Osteocyte (in vitro differentiated cells): ENCODE results near the gene SH3RF1. TPM values are rescaled to one million over a fixed set of nuclear protein-coding genes. Genes with fewer than 3 reads are reported as not detected.

Experiments used
- DNase-seq: peaks from one replicate; pipeline ENCODE4 v3.0.0; 2021; ENCODE audit warnings: mixed read lengths; ENCODE audit not compliant: unreplicated experiment; ENCODE audit errors: extremely low spot score
- H3K27ac Mint-ChIP-seq: one replicate; pipeline ENCODE4 v1.8.0; 2021; ENCODE audit warnings: mild to moderate bottlenecking, mixed read lengths; ENCODE audit not compliant: unreplicated experiment
- H3K27me3 Mint-ChIP-seq: one replicate; pipeline ENCODE4 v1.8.0; 2021; ENCODE audit warnings: mixed read lengths; ENCODE audit not compliant: unreplicated experiment
- H3K36me3 Mint-ChIP-seq: one replicate; pipeline ENCODE4 v1.8.0; 2021; ENCODE audit warnings: mixed read lengths; ENCODE audit not compliant: unreplicated experiment
- H3K4me1 Mint-ChIP-seq: one replicate; pipeline ENCODE4 v1.8.0; 2021; ENCODE audit warnings: mixed read lengths; ENCODE audit not compliant: unreplicated experiment
- H3K4me3 Mint-ChIP-seq: one replicate; pipeline ENCODE4 v1.8.0; 2021; ENCODE audit warnings: mild to moderate bottlenecking, moderate library complexity, mixed read lengths; ENCODE audit not compliant: unreplicated experiment
- H3K9me3 Mint-ChIP-seq: one replicate; pipeline ENCODE4 v1.8.0; 2021; ENCODE audit warnings: mixed read lengths; ENCODE audit not compliant: unreplicated experiment
- CTCF ChIP-seq: fragments of 200-600 bp; sonication (generic); IDR thresholded peaks from 2 replicates; pipeline ENCODE4 v1.5.0; 2021; ENCODE audit warnings: antibody characterized with exemption, mild to moderate bottlenecking, moderate library complexity
- total RNA-seq: library from RNA; stranded (reverse); gene quantifications from 2 replicates; pipeline ENCODE4 v1.2.1, GENCODE V29; 2021

SH3RF1 gene
- total RNA-seq, 1 donor from 2014 or later: 31.8 TPM

DNA sequence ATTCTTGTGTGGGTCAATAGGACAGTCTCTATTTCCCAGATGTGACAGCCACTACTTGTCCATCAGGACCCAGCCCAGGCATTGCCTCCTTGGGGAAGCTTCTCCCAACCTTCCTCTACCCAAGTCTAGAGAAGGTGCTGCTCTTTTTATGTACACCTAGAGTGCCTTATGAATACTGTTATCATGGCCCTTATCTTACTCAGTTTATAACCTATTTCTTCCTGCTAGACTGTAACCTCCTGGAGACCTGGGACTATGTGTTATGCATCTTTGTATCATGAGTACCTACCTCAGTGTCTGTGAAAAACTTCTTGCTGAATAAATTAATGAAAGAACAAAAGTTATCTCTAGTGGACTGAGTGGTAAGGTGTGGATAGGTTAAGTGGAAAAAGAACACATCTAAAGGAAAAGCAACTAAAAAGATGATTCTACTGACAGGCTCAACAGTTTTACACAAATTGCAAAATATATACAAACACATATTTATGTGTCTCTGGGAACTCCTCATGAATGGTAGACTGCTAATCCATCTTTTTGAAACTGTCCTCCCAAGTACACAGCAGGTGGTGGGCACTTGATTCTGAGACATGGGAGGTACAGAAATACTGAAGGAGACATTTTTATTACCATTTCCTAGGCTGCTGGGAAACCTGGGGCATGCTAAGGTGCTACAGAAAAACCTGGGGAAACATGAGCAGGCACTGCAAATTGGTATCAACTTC, 106.6 kb downstream of the SH3RF1 start:
- Mint-ChIP-seq H3K4me1 (peaks cover 84% of the 10 kb centered on the region), H3K27ac (peak overlapping the region; percentile 91)
- no peak for DNase-seq

DNA sequence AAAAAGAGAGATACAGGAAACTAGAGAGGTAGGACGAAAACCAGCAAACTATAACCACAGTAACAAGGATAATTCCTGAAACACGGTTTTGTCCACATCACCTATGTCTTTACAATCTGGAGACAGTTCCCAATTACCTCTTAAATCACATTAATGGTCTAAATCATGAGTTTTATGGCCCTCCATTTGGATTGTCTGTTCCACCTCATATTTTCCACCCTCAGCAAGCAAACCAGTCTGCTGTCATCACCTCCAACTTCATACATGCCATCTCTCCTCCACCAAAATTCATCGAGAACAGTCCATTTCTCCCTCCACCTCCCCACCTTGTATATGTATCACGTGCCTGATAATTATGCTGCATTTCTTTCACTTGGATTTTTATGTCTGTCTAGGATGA, 107.3 kb downstream of the SH3RF1 start:
- Mint-ChIP-seq H3K4me1 (peaks cover 85% of the 10 kb centered on the region), H3K4me3 (no peak overlapping the region), H3K9me3 (no peaks in the 10 kb centered on the region), H3K27ac (peak overlapping the region; percentile 91), H3K27me3 (no peaks in the 10 kb centered on the region), H3K36me3 (no peaks in the 10 kb centered on the region)
- DNase-seq: no peak
- no peak for TF ChIP-seq CTCF

More for the DNA sequence above, 106.6 kb downstream of the SH3RF1 start:
- Mint-ChIP-seq H3K36me3 (no peaks in the 10 kb centered on the region), H3K4me3 (no peak overlapping the region), H3K9me3 (no peaks in the 10 kb centered on the region), H3K27me3 (no peaks in the 10 kb centered on the region)
- no peak for TF ChIP-seq CTCF

DNA sequence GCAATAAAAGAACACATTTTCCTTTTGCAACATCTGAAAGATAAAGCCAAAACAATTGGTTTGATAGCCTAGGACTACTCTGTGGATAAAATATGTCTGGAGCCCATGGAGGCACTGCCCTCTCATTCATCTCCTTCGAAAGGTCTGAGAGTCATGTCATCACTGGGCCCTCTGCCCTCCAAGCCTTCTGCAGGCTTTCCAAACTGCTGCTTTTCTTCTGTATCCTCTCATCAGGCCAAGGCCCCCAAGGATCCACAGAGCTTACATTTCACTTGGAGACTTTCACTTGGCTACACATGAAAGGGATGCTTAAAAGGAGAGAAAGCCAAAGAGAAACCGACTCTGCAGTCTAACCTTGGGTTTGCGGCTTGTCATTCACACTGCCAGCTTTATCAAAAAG, 109.9 kb downstream of the SH3RF1 start:
- no peaks in the 10 kb centered on the region for H3K9me3 Mint-ChIP-seq
- DNase-seq: no peak
- no peak for TF ChIP-seq CTCF
- H3K27me3 Mint-ChIP-seq: no peaks in the 10 kb centered on the region
- peak overlapping the region; percentile 86 for H3K27ac Mint-ChIP-seq
- H3K4me1 Mint-ChIP-seq: peaks cover 69% of the 10 kb centered on the region
- peaks cover 9% of the 10 kb centered on the region for H3K36me3 Mint-ChIP-seq
- H3K4me3 Mint-ChIP-seq: no peak overlapping the region

DNA sequence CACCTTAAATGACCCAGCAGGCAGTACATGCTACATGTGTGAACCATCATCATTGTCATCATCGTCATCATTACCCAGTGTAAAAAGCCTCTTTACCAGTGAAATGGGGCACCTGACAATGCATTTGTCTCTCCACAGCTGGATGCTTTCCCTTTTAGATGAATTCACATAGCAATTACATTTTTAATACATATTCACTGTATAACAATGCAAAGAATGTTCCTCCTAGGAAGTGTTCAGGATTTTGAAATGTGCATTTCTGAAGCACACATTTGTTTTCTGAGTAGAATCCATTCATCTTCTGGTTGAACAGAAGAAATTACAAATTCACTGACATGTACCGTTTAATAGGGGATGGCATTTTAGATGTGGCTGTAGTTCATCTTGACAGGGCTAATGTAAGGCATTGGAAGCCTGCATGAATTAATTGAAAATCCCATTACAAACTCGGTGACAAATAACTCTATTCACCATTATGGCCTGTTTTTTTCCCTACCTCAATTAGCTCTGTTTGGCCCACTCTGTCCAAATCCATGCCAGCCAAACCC, 111.1 kb downstream of the SH3RF1 start:
- no peak for DNase-seq
- no peak for TF ChIP-seq CTCF
- Mint-ChIP-seq H3K4me1 (peaks cover 64% of the 10 kb centered on the region), H3K4me3 (no peak overlapping the region), H3K27ac (peak overlapping the region; percentile 86), H3K27me3 (no peaks in the 10 kb centered on the region), H3K36me3 (peaks cover 20% of the 10 kb centered on the region), H3K9me3 (no peaks in the 10 kb centered on the region)

DNA sequence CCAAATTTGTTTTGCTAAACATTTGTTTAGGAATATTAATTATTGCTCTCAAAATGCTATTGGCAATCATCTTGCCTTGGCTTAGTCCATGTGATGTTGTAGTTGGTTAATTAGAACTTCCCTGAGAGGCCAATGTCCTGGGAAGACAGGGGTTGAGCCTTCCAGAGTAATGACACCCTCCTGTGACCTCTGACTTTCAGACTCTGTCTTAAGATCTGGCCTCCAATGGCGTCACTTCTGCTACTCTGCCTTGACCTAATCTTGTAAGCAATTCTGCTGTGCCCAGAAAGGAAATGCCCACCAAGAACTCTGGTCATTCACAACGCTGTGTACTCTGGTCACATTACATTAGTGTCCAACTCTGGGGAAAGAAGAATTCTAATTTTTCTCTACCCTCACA, 111.9 kb downstream of the SH3RF1 start:
- no peak for TF ChIP-seq CTCF
- Mint-ChIP-seq H3K4me1 (peaks cover 64% of the 10 kb centered on the region), H3K27ac (peak overlapping the region; percentile 86), H3K9me3 (no peaks in the 10 kb centered on the region), H3K36me3 (peaks cover 27% of the 10 kb centered on the region), H3K27me3 (no peaks in the 10 kb centered on the region), H3K4me3 (no peak overlapping the region)
- no peak for DNase-seq
